BLaER1 treated with 17β-estradiol and CSF1 and Interleukin-3, amounts not matched to agents 10 nM and 100 nM (cell line): Measurements from ENCODE around the gene ANKS1B.

Experiments
- H3K27ac ChIP-seq, 11 experiments: shearing (Covaris generic); formaldehyde crosslinking; 2 replicates each; pipeline ENCODE4 v1.8.1; 2022
- H3K27me3 ChIP-seq, 11 experiments: shearing (Covaris generic); formaldehyde crosslinking; 2 replicates each; pipeline ENCODE4 v1.8.1; 2022
- H3K36me3 ChIP-seq, 11 experiments: shearing (Covaris generic); formaldehyde crosslinking; 2 replicates each; pipeline ENCODE4 v1.8.1; 2022
- H3K4me1 ChIP-seq, 10 experiments: shearing (Covaris generic); formaldehyde crosslinking; 2 replicates each; pipeline ENCODE4 v1.8.1; 2022
- H3K4me2 ChIP-seq, 11 experiments: shearing (Covaris generic); formaldehyde crosslinking; 2 replicates each; pipeline ENCODE4 v1.8.1; 2022
- H3K4me3 ChIP-seq, 10 experiments: shearing (Covaris generic); formaldehyde crosslinking; 2 replicates each; pipeline ENCODE4 v1.8.1; 2022
- H3K9ac ChIP-seq, 11 experiments: shearing (Covaris generic); formaldehyde crosslinking; 2 replicates each; pipeline ENCODE4 v1.8.1; 2022
- H3K9me3 ChIP-seq, 11 experiments: shearing (Covaris generic); formaldehyde crosslinking; replicated peaks in 1 of 11; 2 replicates each; pipeline ENCODE4 v1.8.1; 2022
- H4K20me1 ChIP-seq, 11 experiments: shearing (Covaris generic); formaldehyde crosslinking; 2 replicates each; pipeline ENCODE4 v1.8.1; 2022
- Cebpa-rat ChIP-seq, 11 experiments: shearing (Covaris generic); IDR thresholded peaks; 2 replicates each; pipeline ENCODE4 v1.8.1; 2022

Gene ANKS1B

DNA sequence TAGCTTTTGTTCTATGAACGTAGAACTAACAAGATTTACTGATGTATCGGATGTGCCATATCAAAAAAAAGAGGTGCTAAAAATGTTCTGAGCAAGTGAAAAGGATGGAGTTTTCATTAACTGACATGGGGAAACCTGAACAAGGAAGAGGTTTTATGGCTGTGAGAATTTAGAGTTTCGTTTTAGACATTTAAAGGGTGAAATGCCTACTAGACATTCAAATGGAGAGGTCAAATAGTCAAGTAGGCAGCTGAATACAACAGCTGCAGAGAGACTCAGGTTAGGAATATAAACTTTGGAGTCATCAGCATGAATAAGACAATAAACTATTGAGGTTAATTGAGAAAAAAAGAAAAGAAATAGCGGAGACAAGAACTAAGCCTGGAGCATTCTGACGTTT lies 702.1 kb downstream of the ANKS1B start:
- Histone ChIP-seq H3K27ac (no peak overlapping the region), H3K4me2 (peak overlapping the region in 4 of 11 experiments; percentile 5 to 32 (median 26); a peak in 5 of 22 replicates)

DNA sequence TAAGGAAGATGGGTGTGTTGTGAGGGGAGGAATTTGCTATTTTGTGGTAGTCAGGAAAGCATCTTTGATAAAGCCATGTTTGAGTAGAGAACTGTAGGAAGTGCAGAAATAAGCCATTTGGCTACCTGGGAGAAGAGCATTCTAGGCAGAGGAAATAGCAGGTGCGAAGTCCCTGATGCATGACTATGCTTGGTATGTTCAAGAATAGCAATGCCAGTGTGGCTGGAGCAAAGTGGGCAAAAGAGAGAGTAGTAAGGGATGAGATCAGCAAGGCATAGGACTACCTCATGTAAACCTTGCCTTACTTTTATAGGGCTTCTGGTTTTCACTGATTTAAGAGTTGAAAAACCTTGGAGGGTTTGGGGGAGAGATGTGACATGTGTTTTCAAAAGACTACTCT lies 702.6 kb downstream of the ANKS1B start:
- H3K27me3 ChIP-seq: no peaks in the 10 kb centered on the region
- no peak overlapping the region for H3K9ac ChIP-seq
- H3K4me2 ChIP-seq: peak overlapping the region in 4 of 11 experiments; percentile 5 to 32 (median 26); a peak in 5 of 22 replicates
- peaks cover 0 to 70% (median 47%) of the 10 kb centered on the region in 11 experiments; a peak in 15 of 22 replicates for H3K36me3 ChIP-seq
- peaks cover 0 to 4% (median 0%) of the 10 kb centered on the region in 11 experiments; a peak in 4 of 22 replicates for H3K9me3 ChIP-seq
- no peak overlapping the region for H3K27ac ChIP-seq
- H4K20me1 ChIP-seq: no peaks in the 10 kb centered on the region
- H3K4me1 ChIP-seq: peaks cover 0 to 15% (median 9%) of the 10 kb centered on the region in 10 experiments; a peak in 11 of 20 replicates
- H3K4me3 ChIP-seq: no peak overlapping the region
- TF ChIP-seq Cebpa-rat (IDR thresholded peaks at IDR 0.05): no peak

More for the DNA sequence above, 702.1 kb downstream of the ANKS1B start:
- H3K9me3 ChIP-seq: peaks cover 0 to 4% (median 0%) of the 10 kb centered on the region in 11 experiments; a peak in 2 of 22 replicates
- TF ChIP-seq Cebpa-rat (IDR thresholded peaks at IDR 0.05): no peak
- no peak overlapping the region for H3K9ac ChIP-seq
- H4K20me1 ChIP-seq: no peaks in the 10 kb centered on the region
- peaks cover 0 to 67% (median 44%) of the 10 kb centered on the region in 11 experiments; a peak in 15 of 22 replicates for H3K36me3 ChIP-seq
- H3K27me3 ChIP-seq: no peaks in the 10 kb centered on the region
- peaks cover 0 to 15% (median 9%) of the 10 kb centered on the region in 10 experiments; a peak in 11 of 20 replicates for H3K4me1 ChIP-seq
- no peak overlapping the region for H3K4me3 ChIP-seq

DNA sequence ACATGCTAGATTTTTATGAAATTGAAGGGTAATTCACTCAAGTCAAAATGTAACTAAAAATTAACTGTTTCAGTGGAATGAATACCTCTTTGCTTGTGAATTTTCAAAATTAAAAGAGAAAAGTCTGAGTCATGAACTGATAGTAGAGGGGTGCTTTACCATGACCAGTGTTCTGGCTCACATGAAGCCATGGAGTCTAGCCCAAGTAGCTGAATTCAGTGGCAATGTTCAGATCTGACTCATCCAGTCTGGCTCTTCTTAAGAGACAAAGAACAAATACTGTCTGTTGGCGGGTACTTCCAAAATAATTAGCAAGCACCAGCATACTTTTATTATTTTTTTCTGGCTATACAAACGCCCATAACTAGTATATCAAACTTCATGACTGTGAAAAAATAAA lies 703.5 kb downstream of the ANKS1B start:
- Histone ChIP-seq H3K27me3 (no peaks in the 10 kb centered on the region), H3K9ac (no peak overlapping the region), H3K4me2 (no peak overlapping the region), H3K36me3 (peaks cover 0 to 70% (median 46%) of the 10 kb centered on the region in 11 experiments; a peak in 15 of 22 replicates), H3K4me3 (no peak overlapping the region), H3K9me3 (peaks cover 0 to 8% (median 3%) of the 10 kb centered on the region in 11 experiments; a peak in 7 of 22 replicates), H3K27ac (no peak overlapping the region), H3K4me1 (peaks cover 0 to 15% (median 9%) of the 10 kb centered on the region in 10 experiments; a peak in 11 of 20 replicates), H4K20me1 (no peaks in the 10 kb centered on the region)
- no peak for TF ChIP-seq Cebpa-rat (IDR thresholded peaks at IDR 0.05)

DNA sequence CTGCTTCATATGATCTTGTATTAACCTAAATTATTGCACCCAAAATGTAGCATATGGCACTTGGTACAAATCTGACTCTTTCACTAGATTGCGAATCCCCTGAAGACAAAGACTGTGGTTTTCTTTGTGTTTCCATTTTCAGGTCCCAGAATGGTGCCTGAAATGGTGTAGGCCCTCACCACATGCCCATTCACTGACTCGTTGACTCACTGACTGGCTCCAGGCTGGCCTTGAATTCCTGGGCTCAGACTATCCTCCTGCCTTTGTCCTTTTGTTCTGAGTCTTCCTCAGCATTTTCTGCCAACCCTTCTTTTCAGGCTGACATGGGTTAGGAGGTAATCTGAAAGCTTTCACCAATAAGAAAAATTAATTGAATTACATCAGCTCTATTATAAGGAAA lies 705.8 kb downstream of the ANKS1B start:
- Histone ChIP-seq H3K9me3 (peaks cover 0 to 8% (median 4%) of the 10 kb centered on the region in 11 experiments; a peak in 8 of 22 replicates), H4K20me1 (no peaks in the 10 kb centered on the region), H3K4me3 (no peak overlapping the region), H3K27ac (no peak overlapping the region), H3K4me1 (peaks cover 0 to 15% (median 9%) of the 10 kb centered on the region in 10 experiments; a peak in 11 of 20 replicates), H3K36me3 (peaks cover 0 to 75% (median 55%) of the 10 kb centered on the region in 11 experiments; a peak in 14 of 22 replicates), H3K9ac (no peak overlapping the region), H3K27me3 (no peaks in the 10 kb centered on the region), H3K4me2 (no peak overlapping the region)
- TF ChIP-seq Cebpa-rat (IDR thresholded peaks at IDR 0.05): no peak

DNA sequence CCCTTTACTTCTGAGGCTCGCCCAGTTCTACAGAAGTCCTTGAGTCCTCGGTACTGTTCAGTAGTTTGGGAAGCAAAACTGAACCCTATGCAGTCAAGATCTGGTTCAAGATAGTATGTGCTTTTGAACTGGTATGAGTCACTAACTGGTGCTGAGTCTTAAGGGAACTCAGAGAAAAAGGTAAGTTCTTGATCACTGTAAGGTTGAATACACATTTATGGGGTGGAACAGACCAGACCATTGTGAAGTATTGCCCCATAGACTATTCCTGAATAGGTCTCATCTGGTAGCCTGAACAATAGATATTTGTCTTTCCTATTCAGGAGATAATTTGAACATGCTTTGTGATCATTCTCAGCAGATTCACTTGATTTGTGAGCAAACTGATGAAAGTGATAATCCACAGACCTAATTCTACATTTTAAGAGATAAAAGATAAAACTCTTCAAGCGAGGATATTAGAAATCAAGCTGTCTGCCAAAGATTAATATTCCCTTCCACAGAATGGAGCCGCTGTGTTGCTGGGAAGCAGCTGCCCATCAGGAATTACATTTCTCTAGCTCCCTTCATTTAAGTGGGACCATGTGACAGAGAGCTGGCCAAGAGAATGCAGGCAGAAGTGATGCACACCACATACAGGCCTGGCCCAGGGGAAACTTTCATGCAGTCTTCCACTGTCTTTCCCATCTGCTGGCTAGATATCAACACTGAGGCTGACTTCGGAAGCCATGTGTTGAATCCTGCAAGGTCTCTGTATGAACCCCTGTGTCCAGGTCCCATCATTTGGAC lies 707.0 kb downstream of the ANKS1B start:
- Histone ChIP-seq H3K9me3 (peaks cover 0 to 8% (median 4%) of the 10 kb centered on the region in 11 experiments; a peak in 8 of 22 replicates), H3K9ac (no peak overlapping the region), H3K36me3 (peaks cover 0 to 78% (median 58%) of the 10 kb centered on the region in 11 experiments; a peak in 14 of 22 replicates), H3K27me3 (no peaks in the 10 kb centered on the region), H3K27ac (no peak overlapping the region), H3K4me3 (no peak overlapping the region), H4K20me1 (no peaks in the 10 kb centered on the region), H3K4me1 (peaks cover 0 to 9% (median 7%) of the 10 kb centered on the region in 10 experiments; a peak in 11 of 20 replicates), H3K4me2 (no peak overlapping the region)
- no peak for TF ChIP-seq Cebpa-rat (IDR thresholded peaks at IDR 0.05)

DNA sequence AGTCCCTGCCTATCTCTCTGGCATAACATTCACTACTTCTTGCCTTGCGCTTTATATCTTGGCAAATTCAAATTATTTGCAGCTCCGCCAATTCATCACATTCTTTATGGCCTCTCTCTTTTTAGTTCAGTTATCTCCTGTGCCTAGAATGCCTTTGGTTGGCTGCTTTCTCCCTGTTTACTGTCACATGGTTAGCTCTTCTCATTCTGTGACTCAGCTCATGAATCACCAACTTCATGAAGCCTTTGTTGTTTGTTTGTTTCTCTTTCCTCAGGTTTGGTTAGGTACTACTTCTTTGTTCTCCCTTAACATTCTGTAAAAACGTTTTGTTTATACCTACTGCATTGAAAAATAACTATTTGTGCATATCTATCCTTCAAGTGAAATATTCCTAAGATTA lies 713.7 kb downstream of the ANKS1B start:
- Histone ChIP-seq H3K4me1 (no peaks in the 10 kb centered on the region), H3K9me3 (peaks cover 0 to 3% (median 0%) of the 10 kb centered on the region in 11 experiments; a peak in 2 of 22 replicates), H3K27ac (no peak overlapping the region), H3K36me3 (peaks cover 0 to 40% (median 12%) of the 10 kb centered on the region in 11 experiments; a peak in 13 of 22 replicates), H3K4me3 (no peak overlapping the region), H3K27me3 (no peaks in the 10 kb centered on the region), H3K4me2 (no peak overlapping the region), H3K9ac (no peak overlapping the region), H4K20me1 (no peaks in the 10 kb centered on the region)
- TF ChIP-seq Cebpa-rat (IDR thresholded peaks at IDR 0.05): no peak

DNA sequence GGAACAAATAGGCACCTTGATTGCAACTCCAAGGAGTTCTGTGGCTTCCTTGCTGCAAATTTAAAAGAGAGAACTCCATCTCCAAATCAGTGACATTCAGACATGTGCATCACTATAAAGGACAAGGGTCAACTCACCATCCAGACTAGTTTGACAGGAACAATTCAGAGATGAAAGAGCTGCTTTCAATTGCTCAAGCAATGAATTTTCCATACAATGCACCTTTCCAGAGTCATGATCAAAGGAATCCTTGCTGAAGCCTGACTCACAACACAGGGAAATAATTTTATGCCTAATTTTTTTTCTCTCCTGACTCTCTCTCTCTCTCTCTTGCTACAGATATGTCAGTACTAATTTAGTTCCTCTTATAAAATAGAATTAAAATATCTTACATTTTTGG lies 717.7 kb downstream of the ANKS1B start:
- no peaks in the 10 kb centered on the region for H3K27me3 ChIP-seq
- TF ChIP-seq Cebpa-rat (IDR thresholded peaks at IDR 0.05): no peak
- H3K27ac ChIP-seq: no peak overlapping the region
- H3K9ac ChIP-seq: no peak overlapping the region
- no peak overlapping the region for H3K4me2 ChIP-seq
- no peaks in the 10 kb centered on the region for H3K4me1 ChIP-seq
- H3K36me3 ChIP-seq: peaks cover 0 to 40% (median 11%) of the 10 kb centered on the region in 11 experiments; a peak in 13 of 22 replicates
- H4K20me1 ChIP-seq: no peaks in the 10 kb centered on the region
- peaks cover 0 to 5% (median 0%) of the 10 kb centered on the region in 11 experiments; a peak in 2 of 22 replicates for H3K9me3 ChIP-seq
- no peak overlapping the region for H3K4me3 ChIP-seq

DNA sequence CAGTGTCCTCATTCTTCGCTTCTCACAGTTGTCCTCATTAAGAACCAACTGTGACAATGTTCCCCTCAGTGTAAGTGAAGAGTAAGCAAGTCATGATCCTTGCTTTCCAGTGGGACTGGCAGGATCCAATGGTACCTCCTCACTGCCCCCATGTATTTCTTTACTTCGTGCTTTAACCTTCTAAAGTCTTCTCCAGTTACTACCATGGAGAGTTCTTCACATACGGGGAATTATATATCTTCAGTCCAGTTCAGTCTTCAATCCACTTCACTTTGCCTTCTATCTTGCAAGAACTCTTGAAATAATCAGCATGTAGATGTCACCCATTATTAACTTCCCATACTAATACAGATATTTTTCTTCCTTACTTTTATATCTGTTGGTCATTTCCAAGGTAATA lies 719.1 kb downstream of the ANKS1B start:
- H3K4me3 ChIP-seq: no peak overlapping the region
- H3K27me3 ChIP-seq: no peaks in the 10 kb centered on the region
- H3K9me3 ChIP-seq: peaks cover 0 to 5% (median 0%) of the 10 kb centered on the region in 11 experiments; a peak in 2 of 22 replicates
- H3K27ac ChIP-seq: no peak overlapping the region
- H3K36me3 ChIP-seq: peaks cover 0 to 40% (median 11%) of the 10 kb centered on the region in 11 experiments; a peak in 13 of 22 replicates
- H3K4me2 ChIP-seq: no peak overlapping the region
- no peaks in the 10 kb centered on the region for H4K20me1 ChIP-seq
- peaks cover 0 to 6% (median 0%) of the 10 kb centered on the region in 10 experiments; a peak in 5 of 20 replicates for H3K4me1 ChIP-seq
- no peak for TF ChIP-seq Cebpa-rat (IDR thresholded peaks at IDR 0.05)
- no peak overlapping the region for H3K9ac ChIP-seq

DNA sequence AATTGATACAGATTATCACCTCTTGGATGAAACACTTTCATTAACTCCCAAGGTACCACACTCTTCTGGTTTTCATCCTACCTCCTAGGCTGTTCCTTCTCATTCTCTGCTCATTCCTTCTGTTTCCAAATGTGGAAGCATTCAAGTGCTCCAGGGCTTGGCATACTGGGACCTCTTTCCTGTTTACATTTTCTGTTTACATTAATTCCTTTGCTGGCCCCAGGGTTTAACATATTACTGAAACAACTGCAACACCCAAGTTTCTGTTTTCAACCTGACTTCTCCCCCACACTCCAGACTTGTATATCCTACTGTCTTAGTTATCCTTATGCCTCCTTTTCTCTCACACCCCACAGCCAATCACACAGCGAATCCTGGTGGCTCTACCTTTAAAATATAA lies 723.5 kb downstream of the ANKS1B start:
- TF ChIP-seq Cebpa-rat (IDR thresholded peaks at IDR 0.05): no peak

More for the DNA sequence above, 723.5 kb downstream of the ANKS1B start:
- peaks cover 0 to 5% (median 0%) of the 10 kb centered on the region in 11 experiments; a peak in 2 of 22 replicates for H3K9me3 ChIP-seq
- no peak overlapping the region for H3K27ac ChIP-seq
- H3K4me2 ChIP-seq: no peak overlapping the region
- peaks cover 0 to 27% (median 11%) of the 10 kb centered on the region in 11 experiments; a peak in 11 of 22 replicates for H3K36me3 ChIP-seq
- no peak overlapping the region for H3K4me3 ChIP-seq
- peaks cover 7 to 24% (median 12%) of the 10 kb centered on the region in 10 experiments; a peak in 19 of 20 replicates for H3K4me1 ChIP-seq
- no peaks in the 10 kb centered on the region for H3K27me3 ChIP-seq
- H4K20me1 ChIP-seq: no peaks in the 10 kb centered on the region
- H3K9ac ChIP-seq: no peak overlapping the region
